Activated CD8-positive, alpha-beta memory T cell treated with anti-CD3 and anti-CD28 coated beads for 48 hours (primary cell): ENCODE measurements around the gene RNASE7.
"Not testable (repeated sequence)": the region's sequence is repeated elsewhere in the genome, so short reads cannot be mapped to it uniquely, and the experiment has no call there.

ENCODE experiments used
- DNase-seq, 3 experiments: peaks; one replicate each; pipeline ENCODE4 v3.0.0-alpha.2; 2020; ENCODE audit warnings: low read depth in 2 of 3, low spot score in 2 of 3

The RNASE7 gene

DNA sequence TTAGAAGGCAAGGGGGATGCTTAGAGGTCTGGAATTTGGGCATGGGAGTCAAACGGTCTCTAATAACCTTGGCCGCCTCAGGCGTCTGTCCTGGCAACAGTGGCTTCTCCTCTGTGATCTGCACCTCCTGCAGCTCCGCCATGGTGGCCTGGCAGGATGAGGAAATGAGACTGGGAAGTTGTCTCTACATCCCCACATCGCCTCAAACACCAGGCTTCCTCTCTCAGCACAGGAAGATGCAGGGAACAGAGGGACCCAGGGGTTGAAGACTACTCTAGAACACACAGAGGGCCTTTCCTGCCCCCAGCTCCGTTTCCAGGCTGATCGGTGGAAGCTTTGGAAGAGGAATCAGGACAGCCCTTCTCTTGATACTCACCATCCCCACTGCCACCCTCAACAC is 19.0 kb upstream of the RNASE7 start:
- no peak for DNase-seq

DNA sequence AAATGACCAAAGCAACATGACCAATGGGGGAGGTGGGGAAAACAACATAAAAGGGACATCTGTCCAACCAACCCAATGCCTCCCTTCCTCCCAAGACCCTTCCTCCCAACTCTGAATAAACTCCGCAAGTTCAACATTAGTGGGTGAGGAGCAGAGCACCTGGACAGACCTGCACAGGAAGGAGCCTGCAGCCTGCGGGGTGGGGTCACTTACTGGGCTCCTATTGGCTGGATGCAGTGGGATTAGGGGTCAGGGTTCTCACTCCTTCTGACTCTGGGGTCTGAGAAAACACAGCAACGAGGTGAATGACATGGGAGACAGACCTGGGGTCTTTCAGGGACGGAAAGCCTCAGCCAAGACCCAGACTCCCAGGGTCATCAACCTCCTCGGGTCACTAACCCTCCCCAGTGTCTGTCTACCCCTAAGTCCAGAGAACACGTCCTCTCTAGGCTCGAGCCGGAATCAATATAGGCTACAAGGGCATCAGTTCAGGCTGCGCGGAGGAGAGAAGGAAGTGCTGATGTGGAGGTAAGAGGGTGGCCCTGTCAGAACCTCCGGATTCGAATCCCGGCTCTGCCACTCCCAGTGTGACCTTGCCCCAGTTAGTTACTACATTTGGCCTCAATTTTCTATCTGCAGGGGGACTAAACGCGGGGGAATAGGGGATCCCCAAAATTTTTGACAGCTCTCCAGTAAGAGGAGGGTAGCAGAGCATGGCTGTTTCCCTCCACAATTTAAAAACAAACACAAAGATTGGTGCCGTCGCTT is 18.2 kb upstream of the RNASE7 start:
- no peak for DNase-seq

DNA sequence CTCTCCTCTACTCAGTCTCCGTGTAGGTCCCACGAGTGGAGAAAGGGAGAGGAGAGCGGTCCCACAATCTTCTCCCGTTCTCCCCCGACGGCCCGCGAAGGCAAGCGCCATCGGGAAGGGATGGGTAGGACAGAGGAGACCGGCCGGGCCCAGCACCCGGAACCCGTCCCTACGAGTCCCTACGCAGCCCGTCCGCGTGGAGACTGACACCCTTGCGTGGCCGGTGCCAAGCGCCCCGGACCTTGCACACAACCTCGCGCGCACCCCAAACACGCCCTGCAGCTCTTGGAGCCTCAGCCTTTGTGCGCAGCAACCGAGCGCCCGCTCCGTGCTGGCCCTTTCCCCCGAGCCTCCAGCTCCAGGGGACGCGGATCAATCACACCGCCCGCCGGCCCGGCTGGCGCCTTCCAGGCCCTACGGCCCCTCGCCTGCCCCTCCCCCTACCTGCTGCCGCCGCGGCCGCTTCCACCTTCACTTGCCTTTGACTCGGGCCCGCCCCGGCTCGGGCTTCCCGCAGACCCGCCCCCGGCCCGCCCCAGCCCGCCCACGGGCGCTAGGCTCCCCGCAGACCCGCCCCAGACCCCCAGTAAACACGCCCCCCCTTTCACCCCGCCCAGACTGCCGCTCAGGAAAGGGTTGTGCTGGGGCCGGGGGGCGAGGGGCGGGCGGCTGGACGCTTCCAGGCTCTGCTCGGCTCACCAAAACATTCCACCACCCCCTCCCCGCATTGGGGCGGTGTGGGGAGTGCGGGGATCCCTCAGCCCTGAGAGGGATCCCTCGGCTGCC is 17.4 kb upstream of the RNASE7 start, which contains the start of gene NDRG2:
Gene NDRG2 (minus strand): TSS at position 477 of the 786 bp plus-strand sequence. CDS start 1,746 bp downstream, outside the sequence.
- DNase-seq: peak; percentile 21 to 29 (median 25)

DNA sequence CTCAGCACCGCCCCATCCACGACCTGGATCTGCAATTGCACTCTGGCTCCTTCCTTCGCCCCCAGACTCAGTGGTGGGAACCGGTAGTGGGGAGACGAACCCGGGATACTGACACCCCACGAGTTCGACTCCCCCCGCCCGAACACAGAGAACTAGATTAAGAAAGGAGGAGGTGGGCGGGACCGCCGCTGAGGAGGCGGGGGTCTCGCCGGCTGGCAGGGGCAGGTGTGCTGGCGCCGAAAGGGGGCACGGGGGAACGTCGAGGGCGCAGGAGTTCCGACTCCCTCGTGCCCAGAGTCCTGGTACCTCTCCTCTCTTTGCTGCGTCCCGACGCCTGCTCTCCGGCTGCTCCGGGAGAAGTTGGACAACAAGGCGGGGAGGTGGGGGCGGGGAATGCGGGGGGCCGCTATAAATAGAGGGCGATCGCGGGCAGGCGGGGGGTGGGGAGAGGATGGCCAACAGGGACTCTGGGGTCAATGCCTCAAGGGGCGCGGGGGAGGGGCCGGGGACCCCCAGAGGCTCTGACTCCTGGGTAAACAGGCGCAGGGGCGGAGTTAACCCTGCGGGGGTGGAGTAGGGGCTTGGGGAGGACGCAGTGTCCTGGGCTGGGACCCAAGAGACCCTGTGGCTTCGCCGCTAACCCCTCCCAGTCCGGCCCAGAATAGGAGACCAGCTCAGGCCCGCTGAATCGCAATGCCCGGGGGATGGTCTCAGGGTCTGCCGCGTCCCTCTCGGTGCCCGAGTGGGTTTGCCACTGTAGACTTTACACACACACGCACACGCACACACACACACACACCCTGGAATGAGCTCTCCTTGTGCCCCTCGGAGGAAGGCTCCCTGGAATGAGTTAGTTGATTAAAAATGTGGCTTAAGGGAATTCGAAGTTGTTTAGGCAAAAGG is 16.5 kb upstream of the RNASE7 start:
- DNase-seq: no peak

DNA sequence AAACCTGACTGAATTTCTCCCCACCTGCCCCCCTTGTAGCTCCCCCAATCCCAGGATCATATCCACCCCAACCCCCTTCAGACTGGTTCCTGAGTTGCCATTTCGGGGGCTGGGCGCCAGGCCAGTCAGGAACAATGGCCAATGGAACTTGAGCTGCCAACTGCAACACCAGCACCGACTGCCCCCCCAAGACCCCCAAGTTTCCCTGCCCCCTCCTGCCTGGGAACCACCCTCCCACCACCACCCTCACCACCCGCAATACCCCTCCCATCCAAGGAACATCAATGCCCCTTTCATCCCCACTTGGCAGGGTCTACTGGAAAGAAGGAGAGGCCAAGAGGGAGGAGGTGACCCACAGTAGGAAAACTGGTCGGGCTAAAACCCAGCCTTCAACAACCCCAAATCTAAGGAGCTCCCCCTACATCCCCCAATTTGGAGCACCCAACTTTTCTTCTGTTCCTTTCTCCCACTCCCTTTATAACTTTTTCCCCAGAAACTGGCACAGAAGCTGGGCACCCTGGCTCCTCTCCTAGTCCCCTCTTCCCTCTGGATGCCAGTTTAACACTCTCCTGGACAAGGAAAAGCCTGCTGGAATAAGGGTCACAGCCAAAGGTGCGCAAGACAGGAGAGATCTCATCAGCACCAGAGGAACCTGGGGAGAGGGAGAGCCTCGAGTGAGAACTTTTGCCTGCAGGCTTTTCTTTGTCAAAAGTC is 15.7 kb upstream of the RNASE7 start:
- DNase-seq: no peak

DNA sequence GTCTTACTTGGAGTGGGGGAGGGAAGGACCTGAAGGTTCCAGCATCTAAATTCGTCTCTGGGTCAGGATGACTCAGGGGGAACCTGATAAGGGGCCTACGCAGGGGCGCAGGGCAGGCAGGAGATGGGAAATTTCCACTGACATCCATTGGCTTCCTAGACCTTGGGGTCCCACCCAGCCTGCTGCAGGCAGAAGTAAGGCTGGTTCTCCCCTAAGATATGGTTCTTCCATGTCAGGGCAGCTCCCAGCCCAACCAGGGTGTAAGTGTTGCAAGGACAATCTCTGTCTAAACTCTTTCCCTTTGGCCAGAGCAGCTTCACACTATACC is 15.2 kb upstream of the RNASE7 start:
- DNase-seq: no peak

DNA sequence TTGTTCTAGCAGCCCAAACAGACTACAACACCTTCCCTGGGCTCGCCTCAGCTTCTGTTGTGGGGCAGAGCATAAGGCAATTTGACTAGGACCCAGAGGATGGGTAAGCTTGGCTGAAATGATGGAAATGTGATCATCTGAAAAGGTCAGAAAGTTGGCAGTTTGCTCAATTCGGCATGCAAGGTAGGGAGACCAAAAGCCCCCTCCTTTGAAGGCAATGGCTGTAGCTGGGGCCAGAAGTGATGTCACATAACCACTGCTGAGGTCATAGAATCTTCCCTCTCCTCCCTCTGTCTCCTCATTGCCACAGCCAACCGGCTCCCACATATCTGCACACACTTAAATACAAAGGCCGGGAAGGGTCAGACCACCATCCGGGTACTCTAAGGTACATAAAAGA is 12.2 kb upstream of the RNASE7 start, which contains the start of gene TPPP2:
Gene TPPP2 (plus strand): TSS at position 301 of the 400 bp plus-strand sequence. CDS start 365 bp downstream, outside the sequence.
- no peak for DNase-seq

DNA sequence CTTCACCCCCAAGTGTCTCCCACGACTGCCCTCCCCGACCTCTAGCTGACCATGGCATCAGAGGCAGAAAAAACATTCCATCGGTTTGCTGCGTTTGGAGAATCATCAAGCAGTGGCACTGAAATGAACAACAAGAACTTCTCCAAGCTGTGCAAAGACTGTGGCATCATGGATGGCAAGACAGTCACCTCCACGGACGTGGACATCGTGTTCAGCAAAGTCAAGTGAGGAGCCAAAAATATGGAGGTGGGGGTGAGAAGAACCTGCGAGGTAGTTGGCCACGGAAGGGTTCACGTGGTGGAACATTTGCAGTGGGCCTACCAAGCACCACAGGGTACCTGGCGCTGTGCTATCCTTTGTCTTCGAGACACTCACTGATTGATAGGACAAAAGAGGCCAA is 11.6 kb upstream of the RNASE7 start:
- no peak for DNase-seq

DNA sequence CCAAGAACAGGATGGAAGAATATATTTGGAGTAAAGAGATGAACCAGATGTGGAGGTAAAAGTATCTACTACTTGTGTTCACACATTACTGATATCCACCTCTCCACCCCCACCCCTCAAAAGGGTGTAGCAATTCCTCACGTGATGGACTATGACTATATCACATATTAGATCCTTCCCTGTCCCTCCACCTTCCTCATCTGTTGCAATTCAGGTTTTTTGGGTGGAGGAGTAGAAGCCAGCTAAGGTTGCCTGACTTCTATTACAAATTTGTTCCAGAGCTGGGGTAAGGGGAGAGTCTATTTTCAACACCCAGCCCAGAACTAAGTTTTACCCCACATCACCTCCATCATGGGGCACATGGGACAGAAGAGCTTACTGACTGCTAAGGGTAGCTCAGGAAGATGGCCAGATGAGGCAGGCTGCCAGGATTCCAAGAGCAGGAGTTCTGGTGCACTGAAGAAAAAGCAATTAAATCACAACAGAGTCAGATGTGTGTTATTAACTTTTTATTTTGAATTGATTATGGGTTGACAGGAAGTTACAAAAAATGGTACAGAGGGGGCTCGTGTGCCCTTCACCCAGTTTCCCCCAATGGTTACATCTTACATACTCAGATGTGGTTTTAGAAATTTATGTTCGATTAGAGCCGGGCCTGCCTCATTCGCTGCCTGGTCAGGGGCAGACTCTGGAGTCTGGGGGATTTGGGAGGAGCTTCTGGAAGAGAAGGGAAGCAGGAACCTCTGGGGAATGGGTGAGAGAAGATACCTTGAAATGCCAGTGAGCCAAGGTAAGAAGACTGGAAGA is 9.6 kb upstream of the RNASE7 start:
- no peak for DNase-seq

DNA sequence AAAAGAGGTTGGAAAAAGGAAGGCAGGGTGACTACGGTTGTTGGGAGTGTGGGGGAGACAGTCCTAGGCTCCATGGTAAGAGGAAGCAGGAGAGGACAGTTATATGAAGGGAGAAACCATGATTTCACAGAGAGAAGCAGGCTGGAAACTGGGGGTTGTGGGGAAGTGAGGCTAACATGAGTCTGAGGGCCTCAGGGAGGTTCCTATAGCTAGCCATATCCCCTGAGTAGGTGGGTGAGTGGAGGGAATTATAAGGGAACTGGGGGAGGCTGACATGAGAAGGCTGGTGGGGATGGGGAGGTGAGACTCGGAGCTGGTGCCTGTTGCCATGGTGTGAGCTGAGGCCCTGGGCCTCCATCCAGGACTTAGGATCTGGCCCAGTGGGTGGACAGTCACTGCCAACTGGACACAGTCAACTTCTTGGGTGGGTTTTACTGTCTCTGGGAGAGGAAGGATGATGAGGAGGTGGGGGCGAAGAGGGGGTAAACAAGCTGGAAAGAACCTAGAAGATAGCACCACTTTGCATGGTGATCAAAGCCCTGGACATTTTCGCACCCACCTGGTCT is 8.9 kb upstream of the RNASE7 start:
- DNase-seq: no peak

DNA sequence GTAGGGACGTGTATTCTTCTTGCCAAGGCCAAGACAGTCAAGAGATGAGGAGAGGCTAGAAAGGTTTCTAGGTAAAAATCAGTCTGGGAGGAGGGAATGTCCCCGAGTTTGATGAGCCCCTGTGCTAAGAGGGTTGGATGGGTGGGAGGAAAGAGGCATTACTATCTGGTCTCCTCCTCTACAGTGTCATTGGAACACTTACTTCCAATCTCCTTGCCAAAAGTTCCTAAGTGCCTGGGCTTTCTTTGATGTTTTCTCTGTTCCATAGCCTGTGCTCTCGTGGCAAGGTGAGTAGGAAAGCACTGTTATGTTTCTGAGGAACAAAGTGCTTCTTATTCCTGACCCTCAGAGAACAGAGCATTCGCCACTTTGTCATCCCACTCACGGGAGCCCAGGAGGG is 7.5 kb upstream of the RNASE7 start, which contains the start of gene RNASE13:
Gene RNASE13 (minus strand): TSS at position 101 of the 400 bp plus-strand sequence. CDS start 519 bp downstream, outside the sequence.
- no peak for DNase-seq

DNA sequence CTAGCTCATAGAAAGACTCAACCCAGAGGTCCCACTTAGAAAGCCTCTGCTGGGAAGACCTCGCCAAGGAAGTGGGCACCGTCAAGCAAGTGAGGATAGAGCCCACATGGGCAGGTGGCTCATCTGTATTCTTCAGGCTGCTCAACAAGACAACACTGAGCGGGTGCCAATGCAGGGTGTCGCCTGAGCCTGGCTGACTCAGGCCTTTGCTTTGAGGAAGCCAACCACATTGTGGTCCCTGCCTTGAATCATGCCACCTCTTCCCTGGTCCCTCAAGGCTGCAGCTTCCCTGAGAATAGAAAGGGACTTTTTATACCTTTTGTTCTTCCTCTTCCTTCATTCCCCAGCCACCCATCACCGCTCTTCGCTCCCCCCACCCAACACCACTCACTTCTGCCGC is 5.4 kb upstream of the RNASE7 start:
- no peak for DNase-seq

DNA sequence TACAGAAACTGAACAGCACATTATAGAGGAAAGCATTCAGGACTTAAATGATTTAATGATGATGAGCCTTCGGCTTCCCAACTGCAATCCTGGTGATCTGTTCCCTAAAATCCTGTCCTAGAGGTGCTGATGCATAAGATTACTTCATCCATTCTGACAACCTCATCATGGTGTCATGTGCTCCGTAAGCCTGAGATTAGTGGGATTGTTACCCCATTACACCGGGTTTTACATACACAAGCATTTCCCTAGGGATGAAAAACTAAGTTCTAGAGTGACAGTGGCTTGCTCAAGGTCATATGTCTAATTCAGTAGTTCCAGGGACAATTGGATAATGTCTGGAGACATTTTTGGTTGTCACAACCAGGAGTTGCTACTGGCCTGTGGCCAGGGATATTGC is 5.0 kb upstream of the RNASE7 start:
- DNase-seq: no peak

DNA sequence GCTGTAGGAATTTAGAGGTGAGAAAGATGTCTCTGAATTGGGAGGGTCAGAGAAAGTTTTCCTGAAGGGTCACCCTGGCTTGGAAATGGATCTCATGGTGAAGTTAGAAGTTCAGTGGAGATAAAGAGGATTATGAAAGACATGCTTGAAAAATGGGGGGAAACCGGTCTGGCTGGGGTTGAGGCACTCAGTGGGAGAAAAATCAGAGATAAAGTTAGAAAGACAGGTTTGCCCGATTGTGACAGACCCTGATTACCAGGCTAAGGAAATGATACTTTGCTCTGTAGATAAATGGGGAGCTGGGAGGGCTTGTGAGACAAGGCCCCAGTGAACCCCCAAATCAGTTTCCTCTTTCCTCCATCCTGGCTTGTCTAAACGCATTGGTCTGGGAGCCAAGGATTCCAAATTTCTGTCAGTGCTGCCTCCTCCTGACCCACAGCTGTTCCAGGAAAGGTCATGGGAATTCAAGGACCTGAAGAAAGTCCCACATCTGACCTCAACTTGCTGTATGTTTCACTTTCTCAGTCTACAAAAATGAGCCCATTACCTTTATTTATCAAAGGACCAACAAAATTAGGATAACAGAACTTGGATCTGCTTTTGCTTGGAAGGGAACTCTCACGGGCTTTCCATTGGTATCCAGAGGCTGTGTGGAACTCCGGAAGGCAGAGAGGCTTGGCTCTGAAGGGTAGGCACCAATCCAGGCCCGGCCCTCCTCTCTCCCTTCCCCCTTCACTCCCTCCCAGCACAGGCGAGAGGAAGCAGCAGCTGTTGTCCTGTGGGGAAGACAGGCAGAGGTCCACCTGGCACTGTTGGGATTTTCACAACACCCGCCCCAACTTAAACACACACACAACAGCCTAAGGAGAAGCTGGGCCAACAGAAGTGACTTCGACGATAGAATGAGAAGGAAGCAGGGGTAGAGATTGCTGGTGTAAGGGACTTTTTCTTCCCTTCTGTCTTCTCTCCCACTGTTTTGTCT is 3.4 kb upstream of the RNASE7 start:
- no peak for DNase-seq

DNA sequence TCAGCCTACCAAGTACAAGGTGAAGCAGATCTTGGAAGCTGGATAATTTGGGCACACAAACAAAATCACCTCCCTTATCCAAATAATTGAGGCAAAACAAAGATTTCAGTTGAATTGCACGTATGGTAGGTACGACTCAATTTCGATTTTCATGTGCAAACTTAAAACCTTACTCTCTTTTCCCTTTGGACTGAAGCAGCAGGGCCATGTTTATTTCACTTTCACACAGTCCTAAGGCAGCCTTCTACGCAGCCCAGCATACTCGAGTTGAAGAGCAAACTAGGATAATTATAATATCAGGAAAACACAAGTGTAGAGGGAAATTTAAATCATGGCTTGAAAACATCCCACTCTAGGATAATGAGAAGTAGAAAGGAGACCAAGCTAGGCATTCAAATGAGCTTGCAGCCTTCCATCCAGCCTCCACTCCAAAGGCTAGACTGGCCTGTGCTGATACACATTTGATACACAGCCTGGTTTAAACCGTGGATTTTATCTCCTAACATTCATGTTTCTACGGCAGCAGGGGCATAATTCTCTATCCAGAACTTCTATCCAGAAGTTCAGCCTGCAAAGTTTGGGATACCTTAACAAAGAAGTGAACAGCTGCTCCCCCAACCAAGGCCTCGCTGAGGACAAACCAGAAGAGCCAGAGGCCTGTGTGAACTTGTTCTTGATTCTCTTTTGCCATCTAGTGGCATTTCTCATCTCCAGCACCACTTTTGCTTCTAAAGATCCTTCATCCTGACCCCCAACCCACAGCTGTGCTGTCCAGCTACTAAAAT is 2.4 kb upstream of the RNASE7 start:
- DNase-seq: no peak

DNA sequence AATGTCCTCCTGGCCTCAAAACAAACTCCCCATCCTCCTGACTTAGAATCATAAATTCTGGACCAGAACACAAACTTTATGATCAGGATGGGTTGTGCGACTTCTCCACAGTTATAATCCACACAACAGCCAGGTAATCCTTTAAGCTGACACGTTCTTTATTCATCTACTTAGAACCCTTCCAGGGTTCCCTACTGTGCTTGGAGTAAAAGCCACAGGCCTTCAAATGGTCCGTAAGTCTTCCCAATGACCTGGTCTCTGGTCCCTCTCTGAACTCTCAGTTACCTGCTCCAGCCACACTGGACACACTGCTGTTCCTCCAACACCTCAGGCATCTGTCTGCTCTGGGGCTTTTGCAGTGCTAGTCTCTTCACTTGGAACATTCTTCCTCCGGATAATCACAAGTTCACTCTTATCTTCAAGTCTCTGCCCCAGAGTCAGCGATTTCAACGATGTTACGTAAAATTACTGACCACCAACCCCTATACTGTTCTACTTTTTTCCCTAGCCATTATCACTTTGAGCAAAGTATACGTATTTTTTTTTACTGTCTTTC is 1.7 kb upstream of the RNASE7 start:
- DNase-seq: no peak

DNA sequence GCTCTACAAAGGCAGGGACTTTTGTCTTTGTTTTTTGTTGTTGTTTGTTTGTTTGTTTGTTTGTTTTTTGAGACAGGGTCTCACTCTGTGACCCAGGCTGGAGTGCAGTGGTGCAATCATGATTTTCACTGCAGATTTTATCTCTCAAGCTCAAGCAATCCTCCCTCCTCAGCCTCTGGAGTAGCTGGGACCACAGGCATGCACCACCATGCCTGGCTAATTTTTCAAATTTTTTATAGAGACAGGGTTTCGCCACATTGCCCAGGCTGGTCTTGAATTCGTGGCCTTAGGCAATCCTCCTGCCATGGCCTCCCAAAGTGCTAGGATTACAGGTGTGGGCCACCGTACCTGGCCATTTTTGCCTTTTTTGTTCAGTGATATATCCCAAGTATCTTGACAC is 1.2 kb upstream of the RNASE7 start:
- DNase-seq: not testable (repeated sequence)
